GM23338 (cell line): ENCODE results near the gene SORBS2. TPM values are rescaled to one million over a fixed set of nuclear protein-coding genes. Genes with fewer than 3 reads are reported as not detected.
A peak's percentile ranks its signal among the peaks of the same experiment; 100 is the strongest.

Source experiments
- ATAC-seq: fragments of 200-7000 bp; cut with Tn5 transposase; 3 replicates; pipeline ENCODE4 v1.9.1; 2020
- DNase-seq: peaks from one replicate; pipeline ENCODE4 v3.0.0-alpha.2; 2015; ENCODE audit warnings: low spot score
- H2AFZ ChIP-seq: fragments of 200-600 bp; sonication (generic); 2 replicates; pipeline ENCODE4 v1.8.0; 2016; ENCODE audit warnings: antibody characterized with exemption, mild to moderate bottlenecking, moderate library complexity
- H3F3A ChIP-seq: fragments of 200-600 bp; sonication (generic); replicated peaks from 2 replicates; pipeline ENCODE4 v1.8.0; 2017; ENCODE audit warnings: antibody characterized with exemption, mixed run types, low read depth
- H3K27ac ChIP-seq: fragments of 200-600 bp; sonication (generic); 2 replicates; pipeline ENCODE4 v1.6.1; 2016; ENCODE audit warnings: low read depth
- H3K27me3 ChIP-seq: fragments of 200-600 bp; sonication (generic); 2 replicates; pipeline ENCODE4 v1.8.0; 2016; ENCODE audit warnings: mild to moderate bottlenecking, mixed run types, moderate library complexity; ENCODE audit not compliant: insufficient read depth
- H3K36me3 ChIP-seq: fragments of 200-600 bp; sonication (generic); 2 replicates; pipeline ENCODE4 v1.8.0; 2016; ENCODE audit warnings: mild to moderate bottlenecking; ENCODE audit not compliant: insufficient read depth
- H3K4me1 ChIP-seq: fragments of 200-600 bp; sonication (generic); 2 replicates; pipeline ENCODE4 v1.8.0; 2016; ENCODE audit warnings: mild to moderate bottlenecking, moderate library complexity; ENCODE audit not compliant: insufficient read depth
- H3K4me2 ChIP-seq: fragments of 200-600 bp; sonication (generic); 2 replicates; pipeline ENCODE4 v1.7.1; 2017; ENCODE audit warnings: mixed run types
- H3K4me3 ChIP-seq: fragments of 200-600 bp; sonication (generic); 2 replicates; pipeline ENCODE4 v1.6.1; 2016; ENCODE audit warnings: mixed run types
- H3K79me2 ChIP-seq: fragments of 200-600 bp; sonication (generic); replicated peaks from 2 replicates; pipeline ENCODE4 v1.8.0; 2017; ENCODE audit warnings: mild to moderate bottlenecking; ENCODE audit not compliant: insufficient read depth
- H3K9me2 ChIP-seq: fragments of 200-600 bp; sonication (generic); 2 replicates; pipeline ENCODE4 v1.8.0; 2017; ENCODE audit not compliant: insufficient read depth
- H4K20me1 ChIP-seq: fragments of 200-600 bp; sonication (generic); replicated peaks from 2 replicates; pipeline ENCODE4 v1.8.0; 2017; ENCODE audit warnings: mild to moderate bottlenecking; ENCODE audit not compliant: insufficient read depth
- H3K27ac Mint-ChIP-seq: 2 replicates; pipeline ENCODE4 v1.8.0; 2020; ENCODE audit warnings: inconsistent platforms, mild to moderate bottlenecking, moderate library complexity, mixed read lengths
- H3K27me3 Mint-ChIP-seq: 3 replicates; pipeline ENCODE4 v1.8.0; 2022; ENCODE audit warnings: low read depth, mild to moderate bottlenecking, moderate library complexity, mixed read lengths, inconsistent platforms; ENCODE audit not compliant: insufficient read depth, poor library complexity
- H3K36me3 Mint-ChIP-seq: 3 replicates; pipeline ENCODE4 v1.8.0; 2021; ENCODE audit warnings: low read depth, mild to moderate bottlenecking, inconsistent platforms, moderate library complexity, mixed read lengths
- H3K4me1 Mint-ChIP-seq: 3 replicates; pipeline ENCODE4 v1.8.0; 2020; ENCODE audit warnings: mild to moderate bottlenecking, inconsistent platforms, mixed read lengths
- H3K4me3 Mint-ChIP-seq: 3 replicates; pipeline ENCODE4 v1.8.0; 2021; ENCODE audit warnings: moderate library complexity, mild to moderate bottlenecking, inconsistent platforms, mixed read lengths
- H3K9me3 Mint-ChIP-seq: 3 replicates; pipeline ENCODE4 v1.8.0; 2020; ENCODE audit warnings: moderate library complexity, mild to moderate bottlenecking, inconsistent platforms, mixed read lengths
- CREB1 ChIP-seq: fragments of 250-450 bp; sonication (Bioruptor Pico); IDR thresholded peaks from 2 replicates; pipeline ENCODE4 v1.5.0; 2020; ENCODE audit warnings: low read depth, mild to moderate bottlenecking, moderate library complexity
- CTCF ChIP-seq, 2 experiments: fragments of 200-600 bp in 1 of 2; sonication (generic) in 1 of 2; conservative IDR thresholded peaks; 2 replicates each; pipeline versions ENCODE4 v1.5.1 to v1.6.1; 2016 to 2017; ENCODE audit warnings: antibody characterized with exemption in 2 of 2, low read depth in 2 of 2, mild to moderate bottlenecking in 2 of 2, moderate library complexity in 1 of 2
- ETS1 ChIP-seq: IDR thresholded peaks from 2 replicates; pipeline ENCODE4 v1.6.1; 2016; ENCODE audit warnings: antibody characterized with exemption
- EZH2phosphoT487 ChIP-seq: fragments of 200-600 bp; sonication (generic); IDR thresholded peaks from one replicate; pipeline ENCODE4 v1.8.1; 2018; ENCODE audit warnings: antibody characterized with exemption; ENCODE audit not compliant: unreplicated experiment
- JUNB ChIP-seq: IDR thresholded peaks from one replicate; pipeline ENCODE4 v1.6.1; 2016; ENCODE audit warnings: antibody characterized with exemption; ENCODE audit not compliant: unreplicated experiment
- NANOG ChIP-seq: IDR thresholded peaks from 2 replicates; pipeline ENCODE4 v1.6.1; 2016; ENCODE audit warnings: antibody characterized with exemption, borderline replicate concordance
- POLR2AphosphoS5 ChIP-seq: IDR thresholded peaks from 2 replicates; pipeline ENCODE4 v1.6.1; 2016; ENCODE audit warnings: antibody characterized with exemption, low read depth
- STAT1 ChIP-seq: IDR thresholded peaks from one replicate; pipeline ENCODE4 v1.6.1; 2016; ENCODE audit warnings: antibody characterized with exemption; ENCODE audit not compliant: unreplicated experiment
- ZNF114 ChIP-seq: fragments of 250-450 bp; sonication (Bioruptor Pico); IDR thresholded peaks from 2 replicates; pipeline ENCODE4 v1.5.0; 2020; ENCODE audit warnings: mild to moderate bottlenecking, moderate library complexity
- ZNF331 ChIP-seq: fragments of 250-450 bp; sonication (Bioruptor Pico); IDR thresholded peaks from 2 replicates; pipeline ENCODE4 v1.5.0; 2020; ENCODE audit warnings: low read depth, mild to moderate bottlenecking, moderate library complexity
- ZNF462 ChIP-seq: fragments of 250-450 bp; sonication (Bioruptor Pico); IDR thresholded peaks from 2 replicates; pipeline ENCODE4 v1.5.0; 2020; ENCODE audit warnings: mild to moderate bottlenecking, moderate library complexity
- polyA plus RNA-seq: library from polyadenylated mRNA; unstranded; fragments of >200 nt; fragmentation: Nextera tagmentation; extraction: Ambion mirVana; gene quantifications from 2 replicates; pipeline ENCODE4 v1.2.1, GENCODE V29; 2016
- total RNA-seq: library from RNA; depleted of rRNA; stranded (reverse); fragments of >200 nt; shearing (Covaris generic); gene quantifications from 2 replicates; pipeline ENCODE4 v1.2.3, GENCODE V29; 2014

Gene SORBS2
- total and polyA plus RNA-seq, 2 experiments from 2014 or later: 17.8 to 27.6 TPM

- Histone ChIP-seq H3K4me2 (no peak overlapping the region), H3K27me3 (no peaks in the 10 kb centered on the region), H2AFZ (no peak overlapping the region), H3K79me2 (no peaks in the 10 kb centered on the region), H4K20me1 (no peaks in the 10 kb centered on the region), H3K4me3 (no peak overlapping the region), H3K36me3 (no peaks in the 10 kb centered on the region), H3F3A (no peaks in the 10 kb centered on the region), H3K27ac (no peak overlapping the region), H3K9me2 (no peaks in the 10 kb centered on the region), H3K4me1 (no peaks in the 10 kb centered on the region; the same call in 1 of the 2 replicates)
- Mint-ChIP-seq H3K27me3 (peaks cover 1% of the 10 kb centered on the region), H3K36me3 (no peaks in the 10 kb centered on the region; the same call in 2 of the 3 replicates), H3K4me1 (peaks cover 11% of the 10 kb centered on the region), H3K4me3 (no peak overlapping the region), H3K9me3 (no peaks in the 10 kb centered on the region), H3K27ac (no peak overlapping the region)
- ATAC-seq (no peak), DNase-seq (no peak)
- no peak for TF ChIP-seq ETS1
- TF ChIP-seq NANOG: no peak
- no peak for TF ChIP-seq CTCF (conservative IDR thresholded peaks at IDR 0.05; ENCODE audit: low read depth in 2 of 2)
- no peak for TF ChIP-seq ZNF114 (CRISPR knock-in tag)
Measured at GRCh38 chr4:185799442-185799841, 12.6 kb downstream of the SORBS2 start.

- Histone ChIP-seq H3K4me2 (no peak overlapping the region), H3K4me1 (no peaks in the 10 kb centered on the region; the same call in 1 of the 2 replicates), H3F3A (no peaks in the 10 kb centered on the region), H4K20me1 (no peaks in the 10 kb centered on the region), H3K27ac (no peak overlapping the region), H3K36me3 (no peaks in the 10 kb centered on the region), H3K27me3 (no peaks in the 10 kb centered on the region), H3K4me3 (no peak overlapping the region), H2AFZ (peak overlapping the region; percentile 59), H3K79me2 (no peaks in the 10 kb centered on the region), H3K9me2 (no peaks in the 10 kb centered on the region)
- H3K27ac Mint-ChIP-seq: no peak overlapping the region
- no peak for DNase-seq
- peaks cover 4% of the 10 kb centered on the region for H3K27me3 Mint-ChIP-seq
- no peaks in the 10 kb centered on the region; the same call in 2 of the 3 replicates for H3K36me3 Mint-ChIP-seq
- peaks cover 5% of the 10 kb centered on the region; the same call in 2 of the 3 replicates for H3K4me1 Mint-ChIP-seq
- H3K9me3 Mint-ChIP-seq: no peaks in the 10 kb centered on the region
- H3K4me3 Mint-ChIP-seq: no peak overlapping the region
- ATAC-seq: no peak
- TF ChIP-seq EZH2phosphoT487: no peak
- TF ChIP-seq CREB1 (CRISPR knock-in tag): no peak
- TF ChIP-seq ZNF462 (CRISPR knock-in tag): no peak
- no peak for TF ChIP-seq STAT1
- no peak for TF ChIP-seq POLR2AphosphoS5
- no peak for TF ChIP-seq JUNB
- TF ChIP-seq ZNF331 (CRISPR knock-in tag): no peak
- no peak for TF ChIP-seq ETS1
Measured at GRCh38 chr4:185797596-185798338, 14.2 kb downstream of the SORBS2 start.
